ENCODE data around the gene BRI3BP.

DNA sequence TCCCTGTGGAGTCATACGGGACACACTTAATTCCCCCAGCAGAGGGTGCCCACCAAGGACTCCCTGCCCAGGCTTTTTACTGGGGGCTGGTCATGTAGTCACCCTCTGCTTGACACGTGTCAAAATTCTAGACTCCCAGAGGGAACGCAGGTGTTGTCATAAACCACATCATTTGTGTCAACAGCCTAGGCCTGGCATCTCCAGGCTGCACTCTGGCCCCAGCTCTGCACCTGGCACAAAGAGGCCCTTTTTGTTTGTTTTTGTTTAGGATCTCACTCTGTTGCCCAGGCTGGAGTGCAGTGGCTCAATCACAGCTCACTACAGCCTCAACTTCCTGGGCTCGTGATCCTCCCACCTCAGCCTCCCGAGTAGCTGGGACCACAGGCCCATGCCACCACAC is 21.1 kb downstream of the BRI3BP start:
- TF ChIP-seq YY1 (IDR thresholded peaks at IDR 0.05; ENCODE audit: insufficient read depth, insufficient read length) (no peak), ZNF274 (IDR thresholded peaks at IDR 0.05; ENCODE audit: low read depth, low read length) (no peak)

Measured in NT2/D1 (cell line).